ENCODE results near the gene IGF1R.

The IGF1R gene

DNA sequence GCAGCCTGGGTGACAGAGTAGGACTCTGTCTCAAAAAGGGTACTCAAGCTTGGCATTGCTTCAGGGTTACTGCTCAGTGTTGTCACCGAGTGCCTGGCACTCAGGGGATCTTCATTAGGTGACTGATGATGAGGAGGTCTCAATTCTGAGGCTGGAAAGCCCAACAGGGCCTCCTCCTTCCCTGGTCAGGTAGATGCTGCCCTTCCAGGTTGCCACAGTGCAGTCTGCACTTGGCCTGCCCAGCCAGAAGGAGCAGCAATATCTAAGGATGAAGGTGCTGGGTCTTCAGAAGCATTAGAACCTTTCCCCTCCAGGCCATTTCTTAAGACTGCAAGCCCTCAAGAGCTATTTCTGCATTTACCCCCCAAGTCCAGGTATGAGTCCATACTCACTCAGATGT lies 317.3 kb downstream of the IGF1R start:
- no peak for DNase-seq (ENCODE audit: low read depth)
- H3K4me3 ChIP-seq (ENCODE audit: low read depth, low read length), result no peak overlapping the region
- TF ChIP-seq, protein P1, sequence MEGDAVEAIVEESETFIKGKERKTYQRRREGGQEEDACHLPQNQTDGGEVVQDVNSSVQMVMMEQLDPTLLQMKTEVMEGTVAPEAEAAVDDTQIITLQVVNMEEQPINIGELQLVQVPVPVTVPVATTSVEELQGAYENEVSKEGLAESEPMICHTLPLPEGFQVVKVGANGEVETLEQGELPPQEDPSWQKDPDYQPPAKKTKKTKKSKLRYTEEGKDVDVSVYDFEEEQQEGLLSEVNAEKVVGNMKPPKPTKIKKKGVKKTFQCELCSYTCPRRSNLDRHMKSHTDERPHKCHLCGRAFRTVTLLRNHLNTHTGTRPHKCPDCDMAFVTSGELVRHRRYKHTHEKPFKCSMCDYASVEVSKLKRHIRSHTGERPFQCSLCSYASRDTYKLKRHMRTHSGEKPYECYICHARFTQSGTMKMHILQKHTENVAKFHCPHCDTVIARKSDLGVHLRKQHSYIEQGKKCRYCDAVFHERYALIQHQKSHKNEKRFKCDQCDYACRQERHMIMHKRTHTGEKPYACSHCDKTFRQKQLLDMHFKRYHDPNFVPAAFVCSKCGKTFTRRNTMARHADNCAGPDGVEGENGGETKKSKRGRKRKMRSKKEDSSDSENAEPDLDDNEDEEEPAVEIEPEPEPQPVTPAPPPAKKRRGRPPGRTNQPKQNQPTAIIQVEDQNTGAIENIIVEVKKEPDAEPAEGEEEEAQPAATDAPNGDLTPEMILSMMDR (IDR thresholded peaks at IDR 0.05; ENCODE audit: insufficient read depth, low read depth, low read length, missing control alignments), result no peak

DNA sequence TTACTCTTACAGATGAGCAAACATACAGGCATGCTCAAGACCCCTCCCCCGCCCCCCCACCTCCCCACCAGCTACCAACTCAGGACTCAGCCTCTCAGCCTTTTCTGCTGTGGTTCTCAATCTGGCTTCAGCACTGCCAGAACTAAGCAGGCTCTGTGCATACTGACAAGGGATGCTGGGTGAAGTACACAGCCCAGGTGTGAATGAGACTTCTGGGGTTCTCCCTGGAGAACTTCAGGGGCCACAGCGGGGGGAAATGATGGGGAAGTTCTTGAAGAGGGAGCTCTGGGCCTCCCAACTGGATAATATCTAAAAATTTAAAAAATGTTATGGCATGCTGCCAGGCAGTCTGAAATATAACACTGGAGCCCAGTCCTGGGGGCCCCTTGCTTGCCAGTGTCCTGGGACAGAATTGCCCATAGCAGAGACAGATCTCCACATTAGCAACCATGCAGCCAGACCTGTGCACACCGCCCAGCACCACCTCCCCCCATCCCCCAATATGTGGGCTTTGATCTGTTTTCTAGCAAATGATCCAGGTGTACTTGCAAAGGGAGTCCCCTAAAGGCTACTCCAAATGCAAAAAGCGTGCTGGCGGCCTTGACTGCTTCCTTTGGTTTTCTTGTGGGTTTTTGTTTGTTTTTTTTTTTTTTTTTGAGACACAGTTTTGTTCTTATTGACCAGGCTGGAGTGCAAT lies 317.9 kb downstream of the IGF1R start:
- H3K4me3 ChIP-seq (ENCODE audit: low read depth, low read length), result no peak overlapping the region
- no peak for DNase-seq (ENCODE audit: low read depth)
- TF ChIP-seq, protein P1 (IDR thresholded peaks at IDR 0.05; ENCODE audit: insufficient read depth, low read depth, low read length, missing control alignments), result no peak

DNA sequence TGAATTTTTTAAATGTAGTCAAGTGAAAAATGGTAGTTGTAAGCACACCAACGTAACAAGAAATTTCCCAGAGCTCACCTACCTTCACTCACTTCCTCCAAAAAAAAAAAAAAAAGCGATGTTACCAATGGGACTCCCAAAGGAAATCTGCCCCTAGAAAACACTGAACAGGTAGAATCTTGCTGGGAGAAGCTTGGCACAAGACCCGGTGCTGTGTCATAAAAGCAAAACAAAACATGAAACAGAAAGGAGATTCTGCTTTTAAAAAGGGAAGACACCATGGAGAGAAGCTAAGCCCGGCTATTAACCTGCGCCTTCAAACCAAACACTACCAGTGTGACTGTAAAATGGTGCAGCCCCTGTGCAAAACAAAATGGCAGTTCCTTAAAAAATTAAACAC lies 318.8 kb downstream of the IGF1R start:
- DNase-seq (ENCODE audit: low read depth), result no peak
- TF ChIP-seq, protein P1 (IDR thresholded peaks at IDR 0.05; ENCODE audit: insufficient read depth, low read depth, low read length, missing control alignments), result no peak
- H3K4me3 ChIP-seq (ENCODE audit: low read depth, low read length), result no peak overlapping the region

GRCh38 chr15:98967916-98968315 lies 319.6 kb downstream of the IGF1R start:
- TF ChIP-seq, protein P1 (IDR thresholded peaks at IDR 0.05; ENCODE audit: insufficient read depth, low read depth, low read length, missing control alignments), result no peak
- DNase-seq (ENCODE audit: low read depth), result no peak

GRCh38 chr15:98968576-98968975 lies 320.2 kb downstream of the IGF1R start:
- TF ChIP-seq, protein P1 (IDR thresholded peaks at IDR 0.05; ENCODE audit: insufficient read depth, low read depth, low read length, missing control alignments), result no peak
- DNase-seq (ENCODE audit: low read depth), result no peak
- no peak overlapping the region for H3K4me3 ChIP-seq (ENCODE audit: low read depth, low read length)

More at GRCh38 chr15:98967916-98968315, 319.6 kb downstream of the IGF1R start:
- no peak overlapping the region for H3K4me3 ChIP-seq (ENCODE audit: low read depth, low read length)

- H3K4me3 ChIP-seq (ENCODE audit: low read depth, low read length), result no peak overlapping the region
- TF ChIP-seq, protein P1 (IDR thresholded peaks at IDR 0.05; ENCODE audit: insufficient read depth, low read depth, low read length, missing control alignments), result no peak
- no peak for DNase-seq (ENCODE audit: low read depth)
Measured at GRCh38 chr15:98969126-98969735, 320.9 kb downstream of the IGF1R start.

All from GM12865 (cell line).